HG03066 (cell line): ENCODE results near the gene NETO1.

ENCODE experiments used
- ATAC-seq: cut with Tn5 transposase; IDR thresholded peaks from one replicate; pipeline ENCODE4 v1.9.1; 2021; ENCODE audit warnings: low read depth; ENCODE audit not compliant: unreplicated experiment

Gene NETO1

DNA sequence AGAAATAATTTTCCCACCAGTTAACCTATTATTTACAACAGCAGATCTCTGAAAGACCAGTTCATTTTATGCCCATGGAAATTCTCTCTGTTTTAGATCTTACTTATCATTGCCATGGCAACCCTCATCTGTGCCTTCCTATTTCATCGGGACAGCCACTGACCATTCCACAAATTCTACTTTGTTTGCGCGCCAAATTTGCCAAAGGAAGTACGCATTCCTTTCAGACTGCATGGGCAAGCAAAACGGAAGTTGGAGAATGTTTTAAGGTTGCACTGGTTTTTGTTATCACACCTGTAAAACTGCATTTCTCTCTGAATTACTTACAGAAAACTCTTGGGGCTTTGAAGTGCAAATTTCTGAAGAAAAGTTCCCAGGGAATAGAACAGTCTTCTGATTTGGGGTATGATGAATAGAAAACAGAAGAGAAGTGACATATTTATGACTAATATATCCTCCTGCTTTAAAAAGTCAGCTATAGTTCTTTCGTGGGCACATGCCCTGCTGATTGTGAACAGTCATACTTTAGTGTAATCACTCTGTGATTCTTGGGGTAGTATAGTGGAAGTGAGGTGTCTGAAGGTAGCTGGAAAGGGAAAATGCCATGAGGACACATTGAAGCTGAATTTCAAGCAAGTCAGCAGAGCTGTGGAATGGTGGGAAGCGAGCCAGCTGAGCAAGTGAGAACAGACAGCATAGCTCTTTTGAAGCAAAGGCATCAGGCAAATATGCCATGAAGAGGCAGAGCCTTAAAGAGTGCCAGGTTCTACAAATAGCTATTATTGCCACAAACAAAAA lies 20.9 kb downstream of the NETO1 start:
- no peak for ATAC-seq

GRCh38 chr18:72843743-72844142 lies 24.0 kb downstream of the NETO1 start:
- no peak for ATAC-seq

DNA sequence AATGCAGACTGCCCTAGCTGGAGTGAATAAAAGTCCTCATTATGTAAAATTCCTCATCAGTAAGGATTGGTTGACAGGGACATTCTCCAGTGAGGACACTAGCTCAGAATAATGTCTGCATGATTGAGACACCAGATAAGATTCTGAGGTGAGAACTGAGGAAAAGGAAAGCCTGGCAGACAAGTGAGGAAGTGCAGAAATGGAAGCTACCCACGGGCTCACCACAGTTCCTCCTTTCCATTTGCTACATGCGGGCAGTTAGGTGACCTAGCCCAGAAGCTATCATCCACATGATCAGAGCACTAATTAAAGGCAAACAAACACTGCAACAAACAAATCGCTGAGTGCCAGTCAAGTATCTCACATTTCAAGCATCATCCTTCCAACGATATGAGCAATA lies 27.7 kb downstream of the NETO1 start:
- no peak for ATAC-seq

DNA sequence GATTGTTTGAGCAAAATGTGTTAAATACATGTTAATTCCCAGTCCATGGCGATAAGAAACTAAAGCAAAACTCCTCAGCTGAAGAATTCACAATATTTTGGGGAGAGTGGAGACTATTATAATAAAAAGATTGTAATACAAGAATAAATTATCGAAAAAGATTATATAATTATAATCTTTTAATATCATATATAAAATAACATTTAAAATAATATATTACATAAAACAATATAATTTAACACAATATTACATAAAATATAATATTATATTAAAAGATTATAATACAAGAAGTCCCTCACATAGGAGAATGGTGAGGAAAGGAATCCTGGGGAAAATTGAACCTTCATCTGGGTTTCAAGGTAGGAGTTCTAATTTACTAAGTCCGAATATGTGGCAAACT lies 33.1 kb downstream of the NETO1 start:
- ATAC-seq = no peak

GRCh38 chr18:72833471-72833870 lies 34.3 kb downstream of the NETO1 start:
- no peak for ATAC-seq

DNA sequence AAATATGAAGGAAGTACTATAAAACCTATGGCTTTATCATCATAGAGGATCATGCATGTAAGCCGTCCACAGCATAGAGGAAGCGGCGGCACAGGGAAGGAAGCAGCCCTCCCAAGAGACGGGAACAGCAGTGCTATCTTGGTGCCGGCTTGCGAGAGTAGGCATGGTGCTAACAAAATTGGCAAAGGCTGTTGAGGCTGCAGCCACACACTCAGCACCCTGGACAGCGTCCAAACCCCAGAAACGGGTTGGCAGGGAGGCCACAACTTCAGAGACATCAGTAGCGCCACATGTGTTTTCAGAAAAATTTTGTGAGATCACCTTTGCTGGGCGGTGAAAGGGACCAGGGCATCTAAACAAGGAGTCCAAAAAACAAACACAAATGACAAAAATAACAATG lies 37.7 kb downstream of the NETO1 start:
- ATAC-seq = no peak

DNA sequence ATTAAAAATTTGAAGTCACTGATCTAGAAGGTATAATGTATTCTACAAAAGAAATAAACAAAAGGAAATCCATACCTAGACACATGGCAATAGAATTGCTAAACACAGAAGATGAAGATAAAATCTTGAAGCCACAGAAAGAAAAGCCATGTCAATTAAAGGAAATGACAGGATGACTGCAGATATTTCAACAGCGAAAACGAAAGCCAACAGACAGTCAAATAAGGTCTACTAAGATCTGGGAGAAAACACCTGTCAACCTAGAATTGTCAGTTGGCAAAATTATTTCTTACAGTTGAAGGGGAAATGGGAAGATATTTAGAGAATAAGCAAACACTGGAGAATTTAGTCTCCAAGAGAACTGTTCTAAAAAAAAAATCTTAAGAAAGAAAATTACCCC lies 39.2 kb downstream of the NETO1 start:
- no peak for ATAC-seq

- no peak for ATAC-seq
Measured at GRCh38 chr18:72826736-72827135, 41.1 kb downstream of the NETO1 start.

DNA sequence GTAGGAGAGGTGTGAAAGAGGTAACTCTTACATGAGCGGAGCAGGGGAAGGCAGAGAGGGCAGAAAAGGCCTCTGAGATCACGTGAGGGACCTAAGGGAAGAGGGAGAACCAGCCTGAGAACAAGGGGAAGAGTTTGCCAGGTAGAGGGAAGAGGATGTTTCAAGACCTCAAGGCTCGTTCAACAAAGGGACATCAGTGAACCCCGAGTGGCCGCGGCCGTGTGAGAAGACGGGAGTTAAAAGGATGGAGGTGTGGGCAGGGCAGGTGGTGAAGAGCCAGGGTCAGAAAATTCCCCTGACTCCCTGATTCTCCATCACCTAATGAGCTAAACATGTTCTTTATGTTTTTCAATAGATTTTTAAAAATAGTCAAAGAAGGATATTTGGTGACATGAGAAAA lies 44.4 kb downstream of the NETO1 start:
- no peak for ATAC-seq

DNA sequence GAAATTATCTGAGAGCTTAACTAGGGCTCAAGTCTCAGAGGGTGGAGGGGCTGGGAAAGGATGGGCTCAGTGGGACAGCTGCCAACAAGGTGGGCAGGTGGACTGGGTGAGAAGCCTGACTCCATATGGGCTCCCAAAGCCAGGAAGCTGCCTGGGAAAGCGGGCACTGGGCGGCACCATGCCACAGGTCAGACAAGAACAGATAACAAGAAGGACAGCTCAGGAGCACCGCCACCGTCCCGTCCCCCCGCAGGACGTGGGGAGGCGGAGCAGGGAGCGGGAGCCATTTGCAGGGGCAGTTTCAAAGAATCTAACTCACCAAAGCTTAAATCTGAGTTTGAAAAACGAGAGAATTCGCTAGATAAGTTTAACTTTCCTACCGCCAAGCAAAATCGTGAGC lies 45.6 kb downstream of the NETO1 start:
- ATAC-seq = no peak

DNA sequence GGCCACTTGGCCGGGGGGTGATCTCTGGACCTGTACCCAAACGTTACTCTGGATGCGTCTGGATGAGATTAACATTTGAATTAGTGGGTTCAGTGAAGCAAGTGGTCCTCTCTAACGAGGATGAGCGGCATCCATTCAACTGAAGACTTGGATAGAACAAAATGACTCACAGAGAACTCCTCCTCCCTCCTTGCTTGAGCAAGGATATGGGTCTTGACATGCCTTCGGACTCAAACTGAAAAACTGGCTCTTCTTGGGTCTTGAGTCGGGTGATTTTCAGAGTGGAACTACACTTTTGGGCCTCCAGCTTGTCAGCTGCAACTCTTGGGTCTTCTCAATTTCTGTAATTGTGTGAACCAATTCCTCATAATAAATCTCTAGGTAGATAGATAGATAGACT lies 47.2 kb downstream of the NETO1 start:
- ATAC-seq = no peak

- no peak for ATAC-seq
Measured at GRCh38 chr18:72819050-72819449, 48.7 kb downstream of the NETO1 start.

GRCh38 chr18:72811047-72811446 lies 56.7 kb downstream of the NETO1 start:
- no peak for ATAC-seq

DNA sequence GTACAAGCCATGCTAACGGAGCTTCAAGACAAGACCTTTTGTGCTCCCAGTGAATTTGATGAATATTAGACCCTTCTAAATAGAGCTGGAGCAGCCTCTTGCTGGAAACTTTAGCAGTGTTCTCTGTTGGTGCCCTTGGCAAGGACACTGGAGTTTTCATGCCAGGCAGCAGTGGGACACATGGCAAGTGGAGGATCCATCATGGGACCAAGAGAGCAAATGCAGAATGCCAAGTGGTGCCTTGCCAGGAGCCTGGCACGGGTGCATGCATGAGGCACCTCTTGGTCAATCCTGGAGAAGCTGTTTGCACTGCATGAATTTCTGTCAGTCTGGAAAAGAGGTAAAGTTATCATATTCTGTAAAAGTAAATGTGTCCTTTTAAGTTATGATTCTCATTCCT lies 59.1 kb downstream of the NETO1 start:
- ATAC-seq = no peak

GRCh38 chr18:72799106-72799505 lies 68.7 kb downstream of the NETO1 start:
- ATAC-seq = no peak

- ATAC-seq = no peak
Measured at GRCh38 chr18:72783530-72783929, 84.3 kb downstream of the NETO1 start.

GRCh38 chr18:72774914-72775313 lies 92.9 kb downstream of the NETO1 start:
- ATAC-seq = no peak

DNA sequence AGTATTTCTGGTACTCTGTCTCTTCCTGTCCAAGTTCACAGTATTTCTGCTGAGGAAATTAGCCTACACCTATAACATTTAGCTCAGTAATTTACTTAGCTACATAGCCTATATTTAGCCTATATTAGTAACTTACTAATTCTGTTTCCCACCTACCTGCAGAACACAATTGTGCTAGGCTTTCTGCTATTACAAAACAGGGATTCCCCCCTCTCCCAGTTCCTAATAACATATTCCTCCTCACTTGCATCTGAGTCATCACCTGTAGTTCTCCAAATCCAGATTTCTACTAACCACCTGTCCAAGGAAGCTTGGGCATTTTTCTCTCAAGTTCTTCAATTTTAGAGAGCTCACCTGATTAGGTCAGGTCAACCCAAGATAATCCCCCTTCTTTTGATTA lies 94.9 kb downstream of the NETO1 start:
- ATAC-seq = no peak

GRCh38 chr18:72768681-72769229 lies 99.0 kb downstream of the NETO1 start:
- ATAC-seq = no peak

GRCh38 chr18:72762515-72763122 lies 105.2 kb downstream of the NETO1 start:
- ATAC-seq = no peak

GRCh38 chr18:72752220-72752619 lies 115.6 kb downstream of the NETO1 start:
- ATAC-seq = no peak

DNA sequence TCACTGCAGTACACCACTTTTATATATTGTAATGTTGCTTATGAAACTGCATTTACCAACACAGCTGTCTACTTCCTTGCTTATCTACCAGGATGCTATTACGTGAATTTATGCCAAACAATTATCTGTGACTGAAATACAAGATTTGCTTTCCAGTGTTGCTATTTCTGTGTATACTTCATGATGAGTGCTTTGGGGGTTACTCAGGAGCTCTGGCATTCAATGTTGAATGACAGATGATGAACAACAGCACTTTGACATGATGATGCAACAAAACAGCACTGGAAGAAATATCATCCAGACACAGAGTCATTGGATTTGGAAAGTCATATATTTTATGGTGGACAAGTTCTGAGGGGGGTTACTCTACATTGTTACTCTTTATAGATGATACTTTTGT lies 125.8 kb downstream of the NETO1 start:
- ATAC-seq = no peak
